ENCODE results near the gene FPR2. TPM values are rescaled to one million over a fixed set of nuclear protein-coding genes. Genes with fewer than 3 reads are reported as not detected.
"Not testable (repeated sequence)": the region's sequence is repeated elsewhere in the genome, so short reads cannot be mapped to it uniquely, and the experiment has no call there.

The FPR2 gene
- 0.89 TPM for total RNA-seq

GRCh38 chr19:51760697-51761356, at the start of gene FPR2:
TSS of gene FPR2 (plus strand) at chr19:51761180. CDS start at chr19:51768659, 7,479 bp downstream.
- DNase-seq (ENCODE audit: low spot score), result peak; percentile 19

- DNase-seq (ENCODE audit: low spot score), result no peak
Measured at GRCh38 chr19:51711702-51712101, 49.3 kb upstream of the FPR2 start.

- no peak for DNase-seq (ENCODE audit: low spot score)
Measured at GRCh38 chr19:51712461-51713081, 48.4 kb upstream of the FPR2 start.

- no peak for DNase-seq (ENCODE audit: low spot score)
Measured at GRCh38 chr19:51713319-51714285, 47.4 kb upstream of the FPR2 start.

- DNase-seq (ENCODE audit: low spot score), result no peak
Measured at GRCh38 chr19:51714848-51715247, 46.1 kb upstream of the FPR2 start.

- no peak for DNase-seq (ENCODE audit: low spot score)
Measured at GRCh38 chr19:51715850-51716249, 45.1 kb upstream of the FPR2 start.

GRCh38 chr19:51716925-51717324, 44.1 kb upstream of the FPR2 start:
- DNase-seq (ENCODE audit: low spot score), result no peak

- no peak for DNase-seq (ENCODE audit: low spot score)
Measured at GRCh38 chr19:51719251-51719988, 41.6 kb upstream of the FPR2 start.

GRCh38 chr19:51721905-51722304, 39.1 kb upstream of the FPR2 start:
- DNase-seq (ENCODE audit: low spot score), result no peak

- DNase-seq (ENCODE audit: low spot score), result no peak
Measured at GRCh38 chr19:51722492-51722891, 38.5 kb upstream of the FPR2 start.

GRCh38 chr19:51724543-51724942, 36.4 kb upstream of the FPR2 start:
- DNase-seq (ENCODE audit: low spot score), result no peak

GRCh38 chr19:51726049-51726448, 34.9 kb upstream of the FPR2 start:
- DNase-seq (ENCODE audit: low spot score), result peak; percentile 67

GRCh38 chr19:51727349-51727880, 33.6 kb upstream of the FPR2 start:
- DNase-seq (ENCODE audit: low spot score), result no peak

GRCh38 chr19:51729781-51730180, 31.2 kb upstream of the FPR2 start:
- no peak for DNase-seq (ENCODE audit: low spot score)

- DNase-seq (ENCODE audit: low spot score), result no peak
Measured at GRCh38 chr19:51733742-51734522, 27.0 kb upstream of the FPR2 start.

- peak; percentile 46 for DNase-seq (ENCODE audit: low spot score)
Measured at GRCh38 chr19:51735759-51736449, 25.1 kb upstream of the FPR2 start.

GRCh38 chr19:51737389-51737788, 23.6 kb upstream of the FPR2 start:
- no peak for DNase-seq (ENCODE audit: low spot score)

- DNase-seq (ENCODE audit: low spot score), result no peak
Measured at GRCh38 chr19:51737924-51738323, 23.1 kb upstream of the FPR2 start.

- DNase-seq (ENCODE audit: low spot score), result not testable (repeated sequence)
Measured at GRCh38 chr19:51738523-51738922, 22.5 kb upstream of the FPR2 start.

All from ureter (tissue), 1 donor.